Activated CD4-positive, alpha-beta T cell treated with anti-CD3 and anti-CD28 coated beads, Interleukin-2, amount 10 ng/mL, durations not matched to agents 7 days and 5 days (primary cell): ENCODE results near the gene STUM. TPM values are rescaled to one million over a fixed set of nuclear protein-coding genes. Genes with fewer than 3 reads are reported as not detected.
A peak's percentile ranks its signal among the peaks of the same experiment; 100 is the strongest.

Experiments used
- CTCF ChIA-PET: fragments of 350-600 bp; sonication (Branson Sonifier 250); formaldehyde crosslinking; loops from one replicate; lab custom pipeline; 2021; ENCODE audit warnings: antibody characterized with exemption; lab: Charles Lee
- POLR2A ChIA-PET: fragments of 350-600 bp; sonication (Branson Sonifier 250); formaldehyde crosslinking; loops from one replicate; lab custom pipeline; 2021; ENCODE audit warnings: antibody characterized with exemption; lab: Charles Lee
- DNase-seq: peaks from one replicate; pipeline ENCODE4 v3.0.0-alpha.2; 2020
- H3K27ac Mint-ChIP-seq: one replicate; pipeline ENCODE4 v1.8.0; 2021; ENCODE audit warnings: mild to moderate bottlenecking, moderate library complexity, mixed read lengths
- H3K27me3 Mint-ChIP-seq: one replicate; pipeline ENCODE4 v1.8.0; 2021; ENCODE audit warnings: mixed read lengths
- H3K36me3 Mint-ChIP-seq: one replicate; pipeline ENCODE4 v1.8.0; 2021; ENCODE audit warnings: low read depth, mixed read lengths
- H3K4me1 Mint-ChIP-seq: one replicate; pipeline ENCODE4 v1.8.0; 2021; ENCODE audit warnings: mixed read lengths
- H3K4me3 Mint-ChIP-seq: one replicate; pipeline ENCODE4 v1.8.0; 2021; ENCODE audit warnings: mild to moderate bottlenecking, moderate library complexity, mixed read lengths
- H3K9me3 Mint-ChIP-seq: one replicate; pipeline ENCODE4 v1.8.0; 2021; ENCODE audit warnings: mixed read lengths
- total RNA-seq, 2 experiments: library from RNA; stranded (reverse); gene quantifications; one replicate each; pipeline ENCODE4 v1.2.3, GENCODE V29; 2021

STUM gene
- total RNA-seq, 2 experiments from 2014 or later = not detected

- H3K36me3 Mint-ChIP-seq = peaks cover 18% of the 10 kb centered on the region
- CTCF ChIA-PET = interaction anchor here (0.6 to 2.4 kb wide), 9 partner anchors 9 to 176 kb away, joined by 3 to 6 read pairs (median 3); no protein-coding TSS in a partner anchor
Measured at GRCh38 chr1:226653311-226653921, 104.9 kb downstream of the STUM start.

GRCh38 chr1:226654046-226654667, 105.6 kb downstream of the STUM start:
- CTCF ChIA-PET = interaction anchor here (0.7 to 2.4 kb wide), 8 partner anchors 8 to 174 kb away, joined by 3 to 6 read pairs (median 4); no protein-coding TSS in a partner anchor
- POLR2A ChIA-PET = interaction anchor here (0.8 kb wide), 1 partner anchor 9 kb away, joined by 3 read pairs; no protein-coding TSS in a partner anchor
- no peak overlapping the region for H3K27ac Mint-ChIP-seq
- H3K36me3 Mint-ChIP-seq = peaks cover 11% of the 10 kb centered on the region
- H3K27me3 Mint-ChIP-seq = no peaks in the 10 kb centered on the region
- peaks cover 18% of the 10 kb centered on the region for H3K4me1 Mint-ChIP-seq
- no peaks in the 10 kb centered on the region for H3K9me3 Mint-ChIP-seq
- H3K4me3 Mint-ChIP-seq = peak overlapping the region; percentile 73
- DNase-seq = no peak

More at GRCh38 chr1:226653311-226653921, 104.9 kb downstream of the STUM start:
- H3K4me1 Mint-ChIP-seq = peaks cover 26% of the 10 kb centered on the region
- H3K4me3 Mint-ChIP-seq = peak overlapping the region; percentile 73
- DNase-seq = peak; percentile 78
- H3K27me3 Mint-ChIP-seq = no peaks in the 10 kb centered on the region
- H3K27ac Mint-ChIP-seq = no peak overlapping the region
- POLR2A ChIA-PET = interaction anchor here (0.6 kb wide), 1 partner anchor 229 kb away, joined by 3 read pairs; no protein-coding TSS in a partner anchor
- no peaks in the 10 kb centered on the region for H3K9me3 Mint-ChIP-seq

- ChIA-PET POLR2A (interaction anchor here (0.8 kb wide), 1 partner anchor 8 kb away, joined by 3 read pairs; no protein-coding TSS in a partner anchor), CTCF (interaction anchor here (0.9 to 2.4 kb wide), 5 partner anchors 12 to 82 kb away, joined by 3 to 6 read pairs (median 3); no protein-coding TSS in a partner anchor)
- Mint-ChIP-seq H3K4me1 (peaks cover 15% of the 10 kb centered on the region), H3K36me3 (peaks cover 8% of the 10 kb centered on the region), H3K9me3 (no peaks in the 10 kb centered on the region), H3K4me3 (peak overlapping the region; percentile 73), H3K27ac (no peak overlapping the region), H3K27me3 (no peaks in the 10 kb centered on the region)
- no peak for DNase-seq
Measured at GRCh38 chr1:226654668-226655055, 106.1 kb downstream of the STUM start.

- H3K4me1 Mint-ChIP-seq = peaks cover 15% of the 10 kb centered on the region
- CTCF ChIA-PET = interaction anchor here (0.6 to 2.4 kb wide), 4 partner anchors 22 to 348 kb away, joined by 3 to 6 read pairs (median 3); no protein-coding TSS in a partner anchor
- no peaks in the 10 kb centered on the region for H3K27me3 Mint-ChIP-seq
- POLR2A ChIA-PET = no interaction called here
- peak overlapping the region; percentile 73 for H3K4me3 Mint-ChIP-seq
- peaks cover 11% of the 10 kb centered on the region for H3K36me3 Mint-ChIP-seq
- DNase-seq = no peak
- H3K27ac Mint-ChIP-seq = no peak overlapping the region
- no peaks in the 10 kb centered on the region for H3K9me3 Mint-ChIP-seq
Measured at GRCh38 chr1:226655251-226656163, 106.9 kb downstream of the STUM start.

- POLR2A ChIA-PET = no interaction called here
- DNase-seq = no peak
- H3K4me1 Mint-ChIP-seq = peaks cover 16% of the 10 kb centered on the region
Measured at GRCh38 chr1:226656201-226656600, 107.6 kb downstream of the STUM start.

GRCh38 chr1:226656601-226657277, 108.2 kb downstream of the STUM start:
- peak; percentile 44 for DNase-seq
- Mint-ChIP-seq H3K36me3 (peaks cover 22% of the 10 kb centered on the region), H3K4me1 (peaks cover 21% of the 10 kb centered on the region), H3K27me3 (no peaks in the 10 kb centered on the region), H3K27ac (no peak overlapping the region), H3K4me3 (peak overlapping the region; percentile 25), H3K9me3 (no peaks in the 10 kb centered on the region)
- ChIA-PET CTCF (interaction anchor here (1.3 to 1.4 kb wide), 2 partner anchors 10 to 23 kb away, joined by 3 to 4 read pairs; no protein-coding TSS in a partner anchor), POLR2A (no interaction called here)

More at GRCh38 chr1:226656201-226656600, 107.6 kb downstream of the STUM start:
- Mint-ChIP-seq H3K27ac (no peak overlapping the region), H3K9me3 (no peaks in the 10 kb centered on the region), H3K36me3 (peaks cover 17% of the 10 kb centered on the region), H3K27me3 (no peaks in the 10 kb centered on the region), H3K4me3 (peak overlapping the region; percentile 25)
- CTCF ChIA-PET = interaction anchor here (0.6 to 1.5 kb wide), 3 partner anchors 23 to 347 kb away, joined by 3 read pairs; no protein-coding TSS in a partner anchor

- DNase-seq = no peak
- no peak overlapping the region for H3K4me3 Mint-ChIP-seq
- H3K4me1 Mint-ChIP-seq = peaks cover 34% of the 10 kb centered on the region
- ChIA-PET POLR2A (no interaction called here), CTCF (interaction anchor here (0.6 to 1.4 kb wide), 5 partner anchors 10 to 645 kb away, joined by 3 to 8 read pairs (median 4); no protein-coding TSS in a partner anchor)
- peak overlapping the region; percentile 62 for H3K27ac Mint-ChIP-seq
- peaks cover 28% of the 10 kb centered on the region for H3K36me3 Mint-ChIP-seq
- H3K9me3 Mint-ChIP-seq = no peaks in the 10 kb centered on the region
- H3K27me3 Mint-ChIP-seq = no peaks in the 10 kb centered on the region
Measured at GRCh38 chr1:226657895-226658545, 109.5 kb downstream of the STUM start.

- H3K4me1 Mint-ChIP-seq = peaks cover 40% of the 10 kb centered on the region
- no peak overlapping the region for H3K4me3 Mint-ChIP-seq
- no peak overlapping the region for H3K27ac Mint-ChIP-seq
- no peaks in the 10 kb centered on the region for H3K27me3 Mint-ChIP-seq
- CTCF ChIA-PET = interaction anchor here (0.6 to 1.2 kb wide), 4 partner anchors 9 to 646 kb away, joined by 3 to 8 read pairs (median 4); no protein-coding TSS in a partner anchor
- DNase-seq = no peak
- POLR2A ChIA-PET = no interaction called here
- H3K36me3 Mint-ChIP-seq = peaks cover 28% of the 10 kb centered on the region
- H3K9me3 Mint-ChIP-seq = no peaks in the 10 kb centered on the region
Measured at GRCh38 chr1:226658546-226659125, 110.1 kb downstream of the STUM start.

Other genes starting within 250 kb of the STUM start
- gene LIN9, start 239.6 kb upstream of the STUM start, total RNA-seq = 10 to 100 TPM; 13.6 to 15.4 TPM
- gene PARP1, start 140.7 kb upstream of the STUM start, total RNA-seq = 100 to 1,000 TPM; 167 to 187 TPM
- 10 to 100 TPM; 61.1 to 64.0 TPM for gene ITPKB, start 190.5 kb downstream of the STUM start, total RNA-seq